SK-N-SH treated with all-trans-retinoic acid at 6 μM for 48 hours (cell line): ENCODE results near the gene MIAT.

Source experiments
- ARNTL ChIP-seq: fragments of 450-650 bp; formaldehyde crosslinking; IDR thresholded peaks from 2 replicates; pipeline ENCODE4 v1.5.0; 2020; ENCODE audit warnings: low read depth, mild to moderate bottlenecking, moderate library complexity, borderline replicate concordance
- CSDC2 ChIP-seq: fragments of 250-450 bp; sonication (Bioruptor Pico); IDR thresholded peaks from 2 replicates; pipeline ENCODE4 v1.5.0; 2020; ENCODE audit warnings: mild to moderate bottlenecking, moderate library complexity
- CSRNP3 ChIP-seq: fragments of 250-450 bp; sonication (Bioruptor Pico); IDR thresholded peaks from 2 replicates; pipeline ENCODE4 v1.5.1; 2021; ENCODE audit warnings: mild to moderate bottlenecking, moderate library complexity
- ISL1 ChIP-seq: fragments of 250-450 bp; sonication (Bioruptor Pico); IDR thresholded peaks from 2 replicates; pipeline ENCODE4 v2.1.2; 2022; ENCODE audit warnings: mild to moderate bottlenecking, moderate library complexity
- OSR1 ChIP-seq: fragments of 250-450 bp; sonication (Bioruptor Pico); IDR thresholded peaks from 2 replicates; pipeline ENCODE4 v1.8.0; 2022; ENCODE audit warnings: moderate library complexity, mild to moderate bottlenecking, inconsistent platforms
- PATZ1 ChIP-seq: fragments of 250-450 bp; sonication (Bioruptor Pico); IDR thresholded peaks from 2 replicates; pipeline ENCODE4 v1.8.0; 2020; ENCODE audit warnings: mild to moderate bottlenecking, moderate library complexity, borderline replicate concordance
- POU6F1 ChIP-seq: fragments of 250-450 bp; sonication (Bioruptor Pico); IDR thresholded peaks from 2 replicates; pipeline ENCODE4 v1.8.0; 2021; ENCODE audit warnings: low read depth, mild to moderate bottlenecking, moderate library complexity, borderline replicate concordance
- PPARA ChIP-seq: fragments of 250-450 bp; sonication (Bioruptor Pico); IDR thresholded peaks from 2 replicates; pipeline ENCODE4 v1.5.0; 2020; ENCODE audit warnings: mild to moderate bottlenecking, borderline replicate concordance
- TOX ChIP-seq: fragments of 250-450 bp; sonication (Bioruptor Pico); IDR thresholded peaks from 2 replicates; pipeline ENCODE4 v1.8.0; 2021; ENCODE audit warnings: mild to moderate bottlenecking, moderate library complexity, borderline replicate concordance
- ZC3H10 ChIP-seq: fragments of 250-450 bp; sonication (Bioruptor Pico); IDR thresholded peaks from 2 replicates; pipeline ENCODE4 v1.5.1; 2021; ENCODE audit warnings: mild to moderate bottlenecking, moderate library complexity
- ZFP3 ChIP-seq: fragments of 250-450 bp; sonication (Bioruptor Pico); IDR thresholded peaks from 2 replicates; pipeline ENCODE4 v1.5.0; 2020; ENCODE audit warnings: mild to moderate bottlenecking, moderate library complexity
- ZFP30 ChIP-seq: fragments of 450-650 bp; formaldehyde crosslinking; IDR thresholded peaks from 2 replicates; pipeline ENCODE4 v1.5.0; 2022; ENCODE audit warnings: mild to moderate bottlenecking, moderate library complexity

GRCh38 chr22:26709617-26710390 lies 52.4 kb downstream of the MIAT start:
- no peak for TF ChIP-seq ARNTL (CRISPR knock-in tag)
- TF ChIP-seq CSDC2: no peak
- no peak for TF ChIP-seq OSR1 (CRISPR knock-in tag)
- TF ChIP-seq CSRNP3 (CRISPR knock-in tag): no peak
- TF ChIP-seq PATZ1 (CRISPR knock-in tag): no peak
- no peak for TF ChIP-seq TOX
- TF ChIP-seq ZFP30 (CRISPR knock-in tag): no peak
- TF ChIP-seq ZC3H10 (CRISPR knock-in tag): no peak
- no peak for TF ChIP-seq PPARA (CRISPR knock-in tag)
- TF ChIP-seq POU6F1: no peak
- TF ChIP-seq ISL1 (CRISPR knock-in tag): no peak
- no peak for TF ChIP-seq ZFP3
